ENCODE results near the gene ARL6IP4.
"Not testable (repeated sequence)": the region's sequence is repeated elsewhere in the genome, so short reads cannot be mapped to it uniquely, and the experiment has no call there.

Gene ARL6IP4

GRCh38 chr12:123000578-123000977, 20.1 kb downstream of the ARL6IP4 start:
- intact Hi-C loops (cut with DNase I): no loop called here
- DNase-seq: peak in 1 of 10 donors; percentile 78

- DNase-seq: peak in 1 of 10 donors; percentile 31
- intact Hi-C loops (cut with DNase I): no loop called here
These were observed 21.0 kb downstream of the ARL6IP4 start for GRCh38 chr12:123001464-123001863.

GRCh38 chr12:123003257-123003656, 22.8 kb downstream of the ARL6IP4 start:
- intact Hi-C loops (cut with DNase I): no loop called here
- DNase-seq: peak in 1 of 10 donors; percentile 52

GRCh38 chr12:123004287-123004686, 23.8 kb downstream of the ARL6IP4 start:
- DNase-seq: peak in 1 of 10 donors; percentile 61
- intact Hi-C loops (cut with DNase I): no loop called here

- DNase-seq: peak in 3 of 10 donors; percentile 50 to 80 (median 59)
- intact Hi-C loops (cut with DNase I): no loop called here
These were observed 24.7 kb downstream of the ARL6IP4 start for GRCh38 chr12:123005081-123005626.

GRCh38 chr12:123006977-123007376, 26.5 kb downstream of the ARL6IP4 start:
- intact Hi-C loops (cut with DNase I): no loop called here
- DNase-seq: peak in 3 of 10 donors; percentile 29 to 60 (median 59)

GRCh38 chr12:123010110-123010509, 29.6 kb downstream of the ARL6IP4 start:
- no peak for DNase-seq
- intact Hi-C loops (cut with DNase I): no loop called here

GRCh38 chr12:123010681-123011080, 30.2 kb downstream of the ARL6IP4 start:
- peak in 2 of 10 donors; percentile 30 to 53 for DNase-seq
- intact Hi-C loops (cut with DNase I): no loop called here

- DNase-seq: peak in 2 of 10 donors; percentile 39 to 59
- intact Hi-C loops (cut with DNase I): no loop called here
These were observed 31.2 kb downstream of the ARL6IP4 start for GRCh38 chr12:123011701-123012100.

GRCh38 chr12:123013185-123014095, 33.0 kb downstream of the ARL6IP4 start:
- intact Hi-C loops (cut with DNase I): no loop called here
- DNase-seq: peak in 2 of 10 donors; percentile 81 to 86

- intact Hi-C loops (cut with DNase I): not testable (repeated sequence)
These were observed 34.0 kb downstream of the ARL6IP4 start for GRCh38 chr12:123014473-123014872.

GRCh38 chr12:123017753-123018152, 37.3 kb downstream of the ARL6IP4 start:
- intact Hi-C loops (cut with DNase I): no loop called here
- DNase-seq: peak in 2 of 10 donors; percentile 14 to 28

More at GRCh38 chr12:123014473-123014872, 34.0 kb downstream of the ARL6IP4 start:
- DNase-seq: peak in 2 of 10 donors; percentile 0 to 16

GRCh38 chr12:123019841-123020138, 39.3 kb downstream of the ARL6IP4 start:
- intact Hi-C loops (cut with DNase I): no loop called here
- peak in 3 of 10 donors; percentile 21 to 42 (median 22) for DNase-seq

- peak in 3 of 10 donors; percentile 35 to 62 (median 35) for DNase-seq
- intact Hi-C loops (cut with DNase I): no loop called here
These were observed 41.5 kb downstream of the ARL6IP4 start for GRCh38 chr12:123021688-123022604.

GRCh38 chr12:123022846-123023245, 42.4 kb downstream of the ARL6IP4 start:
- DNase-seq: peak in 3 of 10 donors; percentile 57 to 67 (median 63)
- intact Hi-C loops (cut with DNase I): no loop called here

GRCh38 chr12:123024819-123025391, 44.4 kb downstream of the ARL6IP4 start:
- intact Hi-C loops (cut with DNase I): no loop called here
- DNase-seq: peak in 3 of 10 donors; percentile 27 to 55 (median 50)

- peak in 3 of 10 donors; percentile 24 to 75 (median 53) for DNase-seq
- intact Hi-C loops (cut with DNase I): no loop called here
These were observed 45.8 kb downstream of the ARL6IP4 start for GRCh38 chr12:123026094-123026853.

- intact Hi-C loops (cut with DNase I): no loop called here
- peak in 2 of 10 donors; percentile 77 to 83 for DNase-seq
These were observed 47.4 kb downstream of the ARL6IP4 start for GRCh38 chr12:123027726-123028445.

GRCh38 chr12:123028475-123028874, 48.0 kb downstream of the ARL6IP4 start:
- DNase-seq: no peak
- intact Hi-C loops (cut with DNase I): no loop called here

Measured in posterior cingulate gyrus (tissue), 11 donors.